Stimulated activated CD8-positive, alpha-beta memory T cell treated with anti-CD3 and anti-CD28 coated beads, Interleukin-4, amount 100 ng/mL, for 4 hours (primary cell): ENCODE measurements around the gene SH3PXD2B.
"Not testable (repeated sequence)": the region's sequence is repeated elsewhere in the genome, so short reads cannot be mapped to it uniquely, and the experiment has no call there.

Source experiments
- DNase-seq, 2 donors: peaks; one replicate each; pipeline ENCODE4 v3.0.0-alpha.2; 2020; ENCODE audit warnings: low read depth in 2 of 2, low spot score in 1 of 2

SH3PXD2B gene

GRCh38 chr5:172373680-172374079 is 80.6 kb downstream of the SH3PXD2B start:
- no peak for DNase-seq

GRCh38 chr5:172371684-172372083 is 82.6 kb downstream of the SH3PXD2B start:
- no peak for DNase-seq

- no peak for DNase-seq
Observed at GRCh38 chr5:172370648-172371545, 83.4 kb downstream of the SH3PXD2B start.

GRCh38 chr5:172370237-172370640 is 84.1 kb downstream of the SH3PXD2B start:
- no peak for DNase-seq

- DNase-seq = not testable (repeated sequence)
Observed at GRCh38 chr5:172368699-172369098, 85.6 kb downstream of the SH3PXD2B start.

GRCh38 chr5:172365948-172366608 is 88.2 kb downstream of the SH3PXD2B start:
- DNase-seq = no peak

- DNase-seq = no peak
Observed at GRCh38 chr5:172364773-172365172, 89.6 kb downstream of the SH3PXD2B start.

- DNase-seq = no peak
Observed at GRCh38 chr5:172362755-172363154, 91.6 kb downstream of the SH3PXD2B start.

- no peak for DNase-seq
Observed at GRCh38 chr5:172361566-172362238, 92.6 kb downstream of the SH3PXD2B start.

GRCh38 chr5:172358345-172358744 is 96.0 kb downstream of the SH3PXD2B start:
- DNase-seq = no peak

- no peak for DNase-seq
Observed at GRCh38 chr5:172356527-172356926, 97.8 kb downstream of the SH3PXD2B start.

- no peak for DNase-seq
Observed at GRCh38 chr5:172356047-172356446, 98.3 kb downstream of the SH3PXD2B start.

- no peak for DNase-seq
Observed at GRCh38 chr5:172353846-172354245, 100.5 kb downstream of the SH3PXD2B start.

- no peak for DNase-seq
Observed at GRCh38 chr5:172353271-172353812, 101.0 kb downstream of the SH3PXD2B start.

GRCh38 chr5:172352526-172352925 is 101.8 kb downstream of the SH3PXD2B start:
- not testable (repeated sequence) for DNase-seq

GRCh38 chr5:172351240-172351778 is 103.0 kb downstream of the SH3PXD2B start:
- no peak for DNase-seq

GRCh38 chr5:172350212-172351181 is 103.8 kb downstream of the SH3PXD2B start:
- DNase-seq = no peak

- DNase-seq = not testable (repeated sequence)
Observed at GRCh38 chr5:172348733-172349132, 105.6 kb downstream of the SH3PXD2B start.

- no peak for DNase-seq
Observed at GRCh38 chr5:172348084-172348483, 106.2 kb downstream of the SH3PXD2B start.

- no peak for DNase-seq
Observed at GRCh38 chr5:172347496-172348052, 106.8 kb downstream of the SH3PXD2B start.
